ENCODE measurements around the gene ZNF431. TPM values are rescaled to one million over a fixed set of nuclear protein-coding genes. Genes with fewer than 3 reads are reported as not detected.

ZNF431 gene
- total RNA-seq, 1 experiment from 2014 or later = 4.2 TPM

Other genes starting within 250 kb of the ZNF431 start
- gene ZNF85, start 218.8 kb upstream of the ZNF431 start, total RNA-seq (2014; rRNA removed; shearing (Covaris generic)) = 1.7 and 5.0 TPM in 2 replicates
- 3.0 and 3.6 TPM in 2 replicates for gene ZNF430, start 121.4 kb upstream of the ZNF431 start, total RNA-seq (2014; rRNA removed; shearing (Covaris generic))
- gene ZNF714, start 59.8 kb upstream of the ZNF431 start, total RNA-seq (2014; rRNA removed; shearing (Covaris generic)) = 18.2 and 39.3 TPM in 2 replicates
- 5.5 and 29.7 TPM in 2 replicates for gene ZNF708, start 187.4 kb downstream of the ZNF431 start, total RNA-seq (2014; rRNA removed; shearing (Covaris generic))
- 10.3 and 11.3 TPM in 2 replicates for gene ZNF738, start 217.0 kb downstream of the ZNF431 start, total RNA-seq (2014; rRNA removed; shearing (Covaris generic))

All from G401 (cell line).